ENCODE measurements around the gene MMP15. TPM values are rescaled to one million over a fixed set of nuclear protein-coding genes. Genes with fewer than 3 reads are reported as not detected.

The MMP15 gene
- total RNA-seq, 2 experiments from 2014 or later: 0.25 to 0.31 TPM

DNA sequence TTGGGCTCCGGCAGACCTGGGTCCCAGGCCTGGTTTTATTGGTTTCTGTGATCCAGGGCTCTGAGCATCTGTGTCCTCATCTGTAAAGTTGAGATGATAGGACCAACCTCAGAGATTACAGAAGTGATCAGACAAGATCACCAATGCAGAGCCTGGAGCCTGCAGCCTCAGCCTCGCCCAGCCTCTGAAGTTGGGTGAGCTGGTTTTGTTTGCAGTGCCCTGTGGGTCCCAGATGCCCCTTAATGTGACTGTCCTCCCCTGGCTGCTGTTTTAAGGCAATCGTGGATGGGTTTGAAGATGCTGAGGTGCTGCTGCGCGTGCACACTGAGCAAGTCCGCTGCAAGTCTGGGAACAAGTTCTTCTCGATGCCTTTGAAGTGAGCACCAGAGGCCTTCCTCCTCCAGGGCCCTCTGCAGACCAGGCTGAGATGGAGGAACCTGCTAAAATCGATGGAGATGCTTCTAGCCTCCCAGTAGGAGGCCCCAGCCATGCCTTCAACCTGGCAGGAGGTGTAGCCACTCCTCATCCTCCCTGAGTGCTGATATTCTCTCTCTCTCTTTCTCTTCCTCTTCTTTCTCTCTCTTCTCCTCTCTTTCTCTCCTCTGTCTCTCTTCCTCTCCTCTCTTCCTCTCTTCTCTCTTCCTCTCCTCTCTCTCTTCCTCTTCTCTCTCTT lies 5.6 kb upstream of the MMP15 start:
- peaks cover 2% of the 10 kb centered on the region for H3K27me3 Mint-ChIP-seq
- ATAC-seq (ENCODE audit: poor library complexity): peak; percentile 22
- intact Hi-C loops (cut with DNase I, micrococcal nuclease): loop anchor here (2.0 to 5.0 kb wide), 4 partner anchors 109 to 737 kb away; partner anchors contain the start of gene CFAP20 (in 1 of the 2)
- peak overlapping the region in 1 of 2 donors; percentile 55 for H3K27ac ChIP-seq (ENCODE audit: low read depth in 1 of 2, low read length in 2 of 2)
- H3K9me3 ChIP-seq (ENCODE audit: control insufficient read depth in 1 of 2, insufficient read depth in 1 of 2, low read length in 2 of 2): no peaks in the 10 kb centered on the region
- TF ChIP-seq, protein P1, sequence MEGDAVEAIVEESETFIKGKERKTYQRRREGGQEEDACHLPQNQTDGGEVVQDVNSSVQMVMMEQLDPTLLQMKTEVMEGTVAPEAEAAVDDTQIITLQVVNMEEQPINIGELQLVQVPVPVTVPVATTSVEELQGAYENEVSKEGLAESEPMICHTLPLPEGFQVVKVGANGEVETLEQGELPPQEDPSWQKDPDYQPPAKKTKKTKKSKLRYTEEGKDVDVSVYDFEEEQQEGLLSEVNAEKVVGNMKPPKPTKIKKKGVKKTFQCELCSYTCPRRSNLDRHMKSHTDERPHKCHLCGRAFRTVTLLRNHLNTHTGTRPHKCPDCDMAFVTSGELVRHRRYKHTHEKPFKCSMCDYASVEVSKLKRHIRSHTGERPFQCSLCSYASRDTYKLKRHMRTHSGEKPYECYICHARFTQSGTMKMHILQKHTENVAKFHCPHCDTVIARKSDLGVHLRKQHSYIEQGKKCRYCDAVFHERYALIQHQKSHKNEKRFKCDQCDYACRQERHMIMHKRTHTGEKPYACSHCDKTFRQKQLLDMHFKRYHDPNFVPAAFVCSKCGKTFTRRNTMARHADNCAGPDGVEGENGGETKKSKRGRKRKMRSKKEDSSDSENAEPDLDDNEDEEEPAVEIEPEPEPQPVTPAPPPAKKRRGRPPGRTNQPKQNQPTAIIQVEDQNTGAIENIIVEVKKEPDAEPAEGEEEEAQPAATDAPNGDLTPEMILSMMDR (IDR thresholded peaks at IDR 0.05): no peak
- peaks cover 25% of the 10 kb centered on the region for H3K36me3 ChIP-seq (ENCODE audit: insufficient read depth, low read length)
- H3K4me3 Mint-ChIP-seq: no peak overlapping the region
- CTCF ChIA-PET: no interaction called here
- no peak overlapping the region for H3K4me3 ChIP-seq (ENCODE audit: low read length)
- H3K4me1 Mint-ChIP-seq (ENCODE audit: low read depth): peaks cover 18% of the 10 kb centered on the region
- H3K27ac Mint-ChIP-seq: peak overlapping the region; percentile 54
- H3K9me3 Mint-ChIP-seq: no peaks in the 10 kb centered on the region
- POLR2A ChIA-PET: no interaction called here
- H3K36me3 Mint-ChIP-seq (ENCODE audit: low read depth): peaks cover 7% of the 10 kb centered on the region
- H3K4me1 ChIP-seq (ENCODE audit: insufficient read depth, low read length): peaks cover 22% of the 10 kb centered on the region
- H3K27me3 ChIP-seq (ENCODE audit: control insufficient read depth in 1 of 2, insufficient read depth in 2 of 2, low read length in 2 of 2): no peaks in the 10 kb centered on the region
- DNase-seq: peak in 2 of 14 experiments; percentile 18 to 36

DNA sequence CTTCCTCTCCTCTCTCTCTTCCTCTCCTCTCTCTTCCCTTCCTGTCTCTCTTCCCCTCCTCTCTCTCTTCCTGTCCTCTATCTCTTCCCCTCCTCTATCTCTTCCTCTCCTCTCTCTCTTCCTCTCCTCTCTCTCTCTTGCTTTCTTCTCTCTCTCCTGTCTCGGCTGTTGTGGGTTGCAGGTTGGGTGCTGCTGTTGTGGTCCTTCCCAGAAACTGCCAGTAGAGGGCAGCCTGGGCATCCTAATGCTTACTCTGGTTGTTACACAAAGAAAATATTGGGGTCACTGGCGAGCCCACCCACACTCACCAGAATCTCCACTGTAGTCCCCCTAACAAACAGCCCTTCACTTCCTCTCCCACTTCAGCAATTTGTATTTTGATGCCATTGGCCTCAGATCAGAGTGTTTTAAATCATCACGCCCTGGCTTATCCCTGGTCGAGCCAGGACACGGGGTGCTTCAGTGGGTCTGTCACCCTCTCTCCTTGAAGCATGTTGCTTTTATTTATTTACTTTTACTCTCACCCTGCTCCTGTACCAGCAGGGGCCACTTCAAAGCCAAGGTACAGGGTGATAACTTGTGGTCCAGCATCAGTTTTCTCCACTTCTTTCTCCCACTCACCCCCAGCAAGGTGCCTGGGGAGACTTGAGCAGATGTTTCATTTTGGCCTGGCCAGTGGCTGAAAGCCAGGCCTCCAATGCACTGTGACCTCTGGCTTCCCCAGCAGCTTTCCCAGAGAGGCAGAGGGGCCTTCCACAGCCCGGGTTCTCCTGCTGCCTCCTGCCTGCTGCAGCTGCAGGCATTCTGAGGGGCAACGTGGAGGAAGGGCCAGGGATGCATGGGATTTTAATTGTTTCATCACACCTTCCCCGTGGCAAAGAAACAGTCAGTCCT lies 4.7 kb upstream of the MMP15 start:
- ChIA-PET POLR2A (no interaction called here), CTCF (interaction anchor here (1.2 kb wide), 1 partner anchor 286 kb away, joined by 3 read pairs; no protein-coding TSS in a partner anchor)
- Histone ChIP-seq H3K4me1 (ENCODE audit: insufficient read depth, low read length) (peaks cover 27% of the 10 kb centered on the region), H3K27ac (ENCODE audit: low read depth in 1 of 2, low read length in 2 of 2) (peak overlapping the region in 1 of 2 donors; percentile 55), H3K27me3 (ENCODE audit: control insufficient read depth in 1 of 2, insufficient read depth in 2 of 2, low read length in 2 of 2) (no peaks in the 10 kb centered on the region), H3K4me3 (ENCODE audit: low read length) (no peak overlapping the region), H3K36me3 (ENCODE audit: insufficient read depth, low read length) (peaks cover 22% of the 10 kb centered on the region), H3K9me3 (ENCODE audit: control insufficient read depth in 1 of 2, insufficient read depth in 1 of 2, low read length in 2 of 2) (no peaks in the 10 kb centered on the region)
- peak; percentile 66 for ATAC-seq (ENCODE audit: poor library complexity)
- Mint-ChIP-seq H3K27ac (peak overlapping the region; percentile 55), H3K36me3 (ENCODE audit: low read depth) (peaks cover 7% of the 10 kb centered on the region), H3K4me3 (peak overlapping the region; percentile 28), H3K9me3 (no peaks in the 10 kb centered on the region), H3K4me1 (ENCODE audit: low read depth) (peaks cover 20% of the 10 kb centered on the region), H3K27me3 (peaks cover 4% of the 10 kb centered on the region)
- intact Hi-C loops (cut with DNase I, micrococcal nuclease): loop anchor here (2.0 to 5.0 kb wide), 3 partner anchors 108 to 466 kb away; partner anchors contain the start of gene CFAP20 (in 1 of the 2)
- TF ChIP-seq, protein P1 (IDR thresholded peaks at IDR 0.05): peak; percentile 85
- peak; percentile 48 to 81 (median 58) for DNase-seq

DNA sequence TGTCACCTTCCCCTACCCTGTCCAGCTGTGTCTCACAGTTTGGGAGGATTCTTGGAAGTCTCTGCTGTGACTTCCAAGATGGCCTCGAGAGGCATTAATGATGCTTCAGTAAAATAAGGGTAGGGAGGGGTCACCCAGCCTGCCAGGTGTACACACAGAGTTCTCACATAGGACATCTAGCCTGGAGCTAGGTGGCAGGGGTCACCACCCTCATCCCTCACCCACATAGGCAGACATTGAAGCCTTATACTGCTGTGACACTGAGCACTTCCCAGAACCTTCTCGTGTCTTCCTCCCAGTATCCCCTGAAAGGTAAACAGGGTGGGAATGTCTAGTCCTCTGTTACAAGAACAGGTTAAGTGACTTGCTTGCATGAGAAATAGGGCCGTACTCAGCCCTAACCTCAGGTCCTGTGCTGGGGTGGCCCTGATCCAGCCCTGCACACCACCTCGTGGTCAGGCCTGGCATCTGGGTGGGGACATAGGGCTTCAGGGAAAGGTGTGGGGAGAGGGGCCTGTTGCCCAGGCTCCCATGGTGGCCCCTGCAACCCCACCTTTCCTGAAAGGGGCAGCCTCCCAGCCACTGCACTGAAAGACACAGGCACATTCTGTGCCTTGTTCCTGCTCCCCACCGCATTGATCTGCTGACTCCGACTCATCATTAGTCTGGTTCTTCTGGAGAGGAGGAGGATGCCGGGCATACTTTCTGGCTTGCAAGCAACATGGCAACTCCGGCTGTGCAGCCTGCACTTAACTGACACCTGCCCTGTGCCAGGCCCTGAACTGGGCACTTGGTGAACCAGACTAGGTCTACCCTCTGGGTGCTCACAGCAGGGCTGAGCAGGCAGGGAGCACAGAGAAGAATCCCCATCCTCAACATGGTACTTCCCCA lies 3.6 kb upstream of the MMP15 start:
- Histone ChIP-seq H3K4me3 (ENCODE audit: low read length) (no peak overlapping the region), H3K27ac (ENCODE audit: low read depth in 1 of 2, low read length in 2 of 2) (no peak overlapping the region), H3K36me3 (ENCODE audit: insufficient read depth, low read length) (peaks cover 20% of the 10 kb centered on the region), H3K4me1 (ENCODE audit: insufficient read depth, low read length) (peaks cover 35% of the 10 kb centered on the region), H3K9me3 (ENCODE audit: control insufficient read depth in 1 of 2, insufficient read depth in 1 of 2, low read length in 2 of 2) (no peaks in the 10 kb centered on the region), H3K27me3 (ENCODE audit: control insufficient read depth in 1 of 2, insufficient read depth in 2 of 2, low read length in 2 of 2) (peaks cover 0 to 4% of the 10 kb centered on the region in 2 experiments)
- intact Hi-C loops (cut with DNase I, micrococcal nuclease): loop anchor here (2.0 to 5.0 kb wide), 3 partner anchors 107 to 465 kb away; partner anchors contain the start of gene CFAP20 (in 1 of the 2)
- Mint-ChIP-seq H3K9me3 (no peaks in the 10 kb centered on the region), H3K27me3 (peaks cover 4% of the 10 kb centered on the region), H3K27ac (peak overlapping the region; percentile 55), H3K4me3 (peak overlapping the region; percentile 72), H3K4me1 (ENCODE audit: low read depth) (peaks cover 20% of the 10 kb centered on the region), H3K36me3 (ENCODE audit: low read depth) (peaks cover 7% of the 10 kb centered on the region)
- no peak for DNase-seq
- POLR2A ChIA-PET: no interaction called here
- TF ChIP-seq, protein P1 (IDR thresholded peaks at IDR 0.05): no peak
- no peak for ATAC-seq (ENCODE audit: poor library complexity)
- CTCF ChIA-PET: interaction anchor here (1.2 kb wide), 1 partner anchor 285 kb away, joined by 3 read pairs; no protein-coding TSS in a partner anchor
